COLO829 (cell line): ENCODE data around the gene PYM1.
A peak's percentile ranks its signal among the peaks of the same experiment; 100 is the strongest.
"Not testable (repeated sequence)": the region's sequence is repeated elsewhere in the genome, so short reads cannot be mapped to it uniquely, and the experiment has no call there.

ENCODE experiments used
- DNase-seq: peaks from one replicate; pipeline ENCODE4 v3.0.0; 2012; ENCODE audit warnings: low spot score

PYM1 gene

GRCh38 chr12:55908726-55909512, 18.8 kb downstream of the PYM1 start:
- peak; percentile 81 for DNase-seq

DNA sequence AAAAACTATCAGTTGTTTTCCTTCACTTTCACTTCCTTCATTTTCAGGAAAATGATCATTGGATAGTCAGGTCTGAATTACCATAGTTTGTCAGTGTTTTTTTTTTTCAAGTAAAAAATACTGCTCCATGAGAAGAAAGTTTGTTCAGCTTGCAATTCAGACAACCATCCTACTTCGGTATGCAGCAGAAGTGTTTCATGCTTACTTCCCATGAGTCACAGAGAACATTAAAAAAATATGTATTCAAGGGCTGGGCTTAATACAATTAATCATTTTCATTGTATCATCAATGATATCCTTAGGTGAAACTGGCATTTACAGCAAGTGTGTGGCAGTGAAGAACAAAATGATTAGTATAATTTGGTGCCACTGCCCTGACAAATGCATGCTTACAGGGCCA, 21.6 kb downstream of the PYM1 start:
- no peak for DNase-seq

DNA sequence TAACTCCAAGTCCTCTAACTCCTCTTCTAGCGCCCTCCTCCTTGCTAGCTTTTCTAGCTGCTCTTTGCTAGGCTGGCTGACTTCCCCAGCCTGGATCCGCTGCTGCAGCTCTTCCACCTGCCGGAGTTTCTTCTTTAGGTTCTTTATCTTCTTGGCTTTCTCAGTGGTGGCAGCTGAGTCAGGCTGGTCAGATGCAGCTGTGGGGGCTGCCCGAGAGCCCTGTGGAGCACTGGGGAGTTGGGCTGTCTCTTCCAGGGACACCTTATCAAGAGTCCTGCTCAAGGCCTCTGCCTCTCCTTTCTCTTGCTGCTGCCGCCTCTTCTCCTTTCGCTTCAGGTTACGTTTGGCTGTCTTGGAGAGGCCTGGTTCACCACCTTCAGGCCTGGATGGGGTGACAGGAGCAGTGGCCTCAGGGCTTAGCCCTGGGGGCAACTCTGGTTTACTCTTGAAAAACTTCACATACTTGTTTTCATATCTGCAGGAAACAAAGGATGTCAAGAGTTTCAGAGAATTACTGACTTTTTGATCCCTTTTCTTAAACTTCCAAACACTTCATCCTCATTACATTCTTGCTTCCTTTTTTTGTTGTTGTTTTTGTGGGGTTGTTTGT, 25.7 kb downstream of the PYM1 start:
- DNase-seq, result no peak

GRCh38 chr12:55899082-55899481, 28.6 kb downstream of the PYM1 start:
- peak; percentile 35 for DNase-seq

GRCh38 chr12:55893723-55894122, 34.0 kb downstream of the PYM1 start:
- no peak for DNase-seq

DNA sequence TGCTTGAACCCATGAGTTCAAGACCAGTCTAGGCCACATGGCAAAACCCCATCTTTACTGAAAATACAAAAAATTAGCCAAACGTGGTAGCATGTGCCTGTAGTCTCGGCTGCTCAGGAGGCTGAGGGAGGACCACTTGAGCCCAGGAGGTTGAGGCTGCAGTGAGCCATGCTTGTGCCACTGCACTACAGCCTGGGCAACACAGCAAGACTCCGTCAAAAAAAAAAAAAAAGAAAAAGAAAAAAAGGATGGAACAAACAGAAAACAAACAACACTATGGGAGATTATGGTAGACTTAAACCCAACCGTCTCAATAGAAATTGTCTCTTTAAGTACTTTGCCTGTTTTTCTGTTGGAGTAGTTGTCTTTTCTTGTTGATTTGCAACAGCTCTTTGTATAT, 36.4 kb downstream of the PYM1 start:
- no peak for DNase-seq

GRCh38 chr12:55885113-55885512, 42.6 kb downstream of the PYM1 start:
- DNase-seq, result no peak

- DNase-seq, result no peak
Observed at GRCh38 chr12:55877824-55878223, 49.9 kb downstream of the PYM1 start.

DNA sequence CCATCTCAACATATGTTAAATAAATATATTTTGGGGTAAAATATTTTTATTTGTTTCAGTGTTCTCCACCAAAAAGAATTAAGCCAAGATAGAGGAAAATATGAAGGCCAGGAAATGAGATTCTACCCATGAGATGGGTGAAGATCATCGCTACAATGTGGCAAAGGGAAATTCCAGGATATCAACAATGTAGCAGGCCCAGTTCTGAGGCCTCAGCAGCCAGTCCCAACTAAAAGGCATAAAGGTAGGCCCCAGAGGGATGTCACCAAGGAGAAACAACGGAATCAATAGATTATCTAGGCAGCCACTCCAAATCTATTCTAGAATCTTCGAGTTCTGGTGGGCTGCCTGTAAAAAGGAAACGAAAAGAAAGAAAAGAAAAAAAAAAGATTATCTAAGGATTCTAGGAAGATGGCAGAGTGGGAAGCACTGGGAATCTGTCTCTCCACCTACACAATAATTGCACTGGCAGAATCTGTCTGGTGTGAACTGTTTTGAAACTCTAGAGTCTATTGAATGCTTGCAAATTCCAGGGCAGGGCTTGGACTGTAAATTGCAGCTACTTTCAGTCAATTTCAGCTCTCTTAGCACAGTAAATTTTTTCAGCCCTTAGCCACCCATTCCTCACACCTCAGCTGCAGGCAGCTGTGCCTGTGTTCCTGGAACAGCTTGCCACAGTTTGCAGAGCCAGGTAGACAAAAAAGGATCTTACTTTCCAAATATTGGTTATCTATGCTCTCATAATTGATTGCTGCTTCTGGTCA, 51.8 kb downstream of the PYM1 start:
- DNase-seq, result no peak

DNA sequence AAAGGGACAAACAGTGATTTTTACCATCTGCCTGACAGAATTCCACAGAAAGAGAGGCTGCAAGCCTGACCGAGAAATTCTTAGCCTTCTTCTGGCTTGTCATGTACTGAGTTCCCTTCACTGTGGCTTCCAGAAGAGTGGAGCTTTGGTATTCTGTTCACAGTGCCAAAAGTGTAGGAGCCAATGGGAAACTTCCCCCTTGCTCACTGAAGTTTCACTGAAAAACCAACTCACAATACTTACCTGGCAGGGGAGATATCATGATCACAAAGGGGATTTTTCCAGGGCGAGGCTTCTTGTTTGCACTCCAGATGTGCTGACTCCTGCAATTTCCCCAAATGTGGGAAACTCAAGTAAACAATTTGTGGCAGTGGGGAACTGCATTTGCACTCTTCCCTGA, 53.3 kb downstream of the PYM1 start:
- DNase-seq, result no peak

DNA sequence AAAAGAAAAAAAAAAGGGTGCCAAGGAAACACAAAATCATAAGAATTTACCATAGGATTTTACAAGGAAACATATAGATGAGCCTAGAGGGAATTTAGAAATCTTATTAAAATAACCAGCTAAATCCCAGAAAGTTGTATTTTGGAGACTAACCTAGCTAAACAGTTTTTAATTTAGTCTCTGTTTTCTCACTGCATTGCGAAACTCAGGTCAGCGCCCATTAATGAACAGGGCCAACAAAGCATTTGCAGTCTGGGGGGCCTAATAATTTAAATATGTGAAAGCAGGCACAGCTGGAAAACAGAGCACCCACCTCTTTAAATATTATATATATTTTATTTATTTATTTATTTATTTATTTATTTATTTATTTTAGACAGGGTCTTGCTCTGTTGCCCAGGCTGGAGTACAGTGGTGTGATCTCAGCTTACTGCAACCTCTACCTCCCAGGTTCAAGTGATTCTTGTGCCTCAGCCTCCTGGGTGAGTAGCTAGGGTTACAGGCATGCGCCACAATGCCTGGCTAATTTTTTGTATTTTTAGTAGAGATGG, 61.2 kb downstream of the PYM1 start:
- not testable (repeated sequence) for DNase-seq

- DNase-seq, result no peak
Observed at GRCh38 chr12:55865327-55865726, 62.4 kb downstream of the PYM1 start.

DNA sequence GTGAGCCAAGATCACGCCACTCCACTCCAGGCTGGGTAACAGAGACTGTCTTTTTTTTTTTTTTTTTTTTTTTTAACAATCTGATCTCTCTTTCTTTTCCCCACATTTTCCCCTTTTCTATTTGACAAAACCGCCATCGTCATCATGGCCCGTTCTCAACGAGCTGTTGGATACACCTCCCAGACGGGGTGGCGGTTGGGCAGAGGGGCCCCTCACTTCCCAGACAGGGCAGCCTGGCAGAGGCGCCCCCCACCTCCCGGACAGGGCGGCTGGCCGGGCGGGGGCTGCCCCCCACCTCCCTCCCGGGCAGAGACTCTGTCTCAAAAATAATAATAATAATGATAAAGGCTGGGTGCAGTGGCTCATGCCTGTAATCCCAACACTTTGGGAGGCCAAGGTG, 64.8 kb downstream of the PYM1 start:
- not testable (repeated sequence) for DNase-seq

GRCh38 chr12:55862286-55862685, 65.4 kb downstream of the PYM1 start:
- DNase-seq, result no peak

GRCh38 chr12:55861871-55862270, 65.8 kb downstream of the PYM1 start:
- DNase-seq, result no peak

DNA sequence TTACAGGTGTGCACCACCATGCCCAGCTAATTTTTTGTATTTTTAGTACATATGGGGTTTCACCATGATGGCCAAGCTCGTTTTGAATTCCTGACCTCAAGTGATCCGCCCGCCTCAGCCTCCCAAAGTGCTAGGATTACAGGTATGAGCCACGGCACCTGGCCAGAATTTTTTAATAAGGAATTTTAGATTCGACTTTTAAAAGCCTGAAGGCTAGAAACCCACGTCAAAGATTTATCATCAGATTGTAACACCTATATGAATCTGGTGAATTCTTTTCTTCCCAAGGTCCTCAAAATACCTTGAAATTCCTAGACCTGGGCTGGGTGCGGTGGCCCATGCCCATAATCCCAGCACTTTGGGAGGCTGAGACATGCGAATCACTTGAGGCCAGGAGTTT, 66.3 kb downstream of the PYM1 start:
- no peak for DNase-seq

GRCh38 chr12:55852740-55853139, 75.0 kb downstream of the PYM1 start:
- no peak for DNase-seq
